Gastroesophageal sphincter (tissue), 3 donors: ENCODE data around the gene ANTXR2.

ENCODE experiments used
- CTCF ChIP-seq, 4 experiments: fragments of 200-600 bp in 2 of 4; fragments of 450-650 bp in 2 of 4; sonication (generic) in 1 of 4; IDR thresholded peaks; one replicate each; pipeline ENCODE4 v1.5.1; 2017 to 2019; ENCODE audit warnings: antibody characterized with exemption in 4 of 4, mild to moderate bottlenecking in 2 of 4, moderate library complexity in 2 of 4
- EP300 ChIP-seq: sonication (generic); formaldehyde crosslinking; IDR thresholded peaks from one replicate; pipeline ENCODE4 v1.6.1; 2017; ENCODE audit warnings: antibody characterized with exemption, mild to moderate bottlenecking
- POLR2AphosphoS5 ChIP-seq: sonication (generic); formaldehyde crosslinking; IDR thresholded peaks from one replicate; pipeline ENCODE4 v1.6.1; 2017; ENCODE audit warnings: antibody characterized with exemption

GRCh38 chr4:79854856-79855502 lies 218.1 kb downstream of the ANTXR2 start:
- TF ChIP-seq CTCF (IDR thresholded peaks at IDR 0.05) (no peak), EP300 (no peak), POLR2AphosphoS5 (no peak)
